ENCODE results near the gene DIAPH3.

The DIAPH3 gene

GRCh38 chr13:59638404-59638803, 525.3 kb downstream of the DIAPH3 start:
- in situ Hi-C loops (cut with HindIII; ENCODE audit: low pct_unique_long_range_greater_than_20kb, low sequenced_read_pairs): no loop called here
- TF ChIP-seq JUND (IDR thresholded peaks at IDR 0.05; ENCODE audit: low read depth): no peak
- DNase-seq (ENCODE audit: low read depth in 1 of 2, low spot score in 1 of 2): no peak

DNA sequence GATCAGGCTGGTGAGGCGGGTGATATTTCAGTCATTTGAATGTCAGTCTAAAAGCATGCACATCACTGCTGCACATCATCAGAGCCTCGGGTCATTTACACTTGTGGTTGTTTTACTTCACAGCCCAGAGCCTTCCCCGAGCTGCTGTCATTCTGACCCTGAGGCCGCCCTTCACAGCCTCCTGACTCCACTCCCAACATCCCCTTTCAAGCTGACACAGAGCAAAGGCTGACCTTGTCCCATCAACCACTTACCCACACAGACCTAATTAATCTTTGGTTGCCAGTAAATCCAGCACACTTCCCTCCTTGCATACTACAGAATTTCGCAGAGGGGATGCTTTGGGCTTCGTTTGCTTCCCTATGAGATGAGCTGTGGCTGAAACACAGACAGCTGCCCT, 528.1 kb downstream of the DIAPH3 start:
- no peak for TF ChIP-seq JUND (IDR thresholded peaks at IDR 0.05; ENCODE audit: low read depth)
- DNase-seq (ENCODE audit: low read depth in 1 of 2, low spot score in 1 of 2): no peak
- in situ Hi-C loops (cut with HindIII; ENCODE audit: low pct_unique_long_range_greater_than_20kb, low sequenced_read_pairs): no loop called here

GRCh38 chr13:59633290-59633689, 530.4 kb downstream of the DIAPH3 start:
- DNase-seq (ENCODE audit: low read depth in 1 of 2, low spot score in 1 of 2): no peak
- TF ChIP-seq JUND (IDR thresholded peaks at IDR 0.05; ENCODE audit: low read depth): no peak
- in situ Hi-C loops (cut with HindIII; ENCODE audit: low pct_unique_long_range_greater_than_20kb, low sequenced_read_pairs): no loop called here

DNA sequence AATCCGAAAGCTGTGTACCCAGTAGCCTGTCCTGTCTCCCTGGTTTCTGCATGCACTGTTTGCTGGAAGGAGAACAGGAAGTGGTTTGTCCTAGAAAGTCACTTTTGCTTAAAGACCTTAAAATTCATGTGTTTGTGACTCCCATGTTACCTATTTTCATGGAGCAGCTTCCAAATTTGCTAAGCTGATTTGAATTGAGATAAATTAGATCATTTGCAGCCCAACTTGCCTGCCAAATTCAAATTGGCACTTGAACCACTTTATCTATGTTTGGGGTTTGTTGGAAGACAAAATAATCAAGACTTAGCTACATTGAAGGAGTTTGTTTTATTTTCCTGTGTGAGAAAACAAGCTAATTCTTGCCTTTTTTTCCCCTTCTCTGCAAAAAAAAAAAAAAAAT, 532.5 kb downstream of the DIAPH3 start:
- no peak for TF ChIP-seq JUND (IDR thresholded peaks at IDR 0.05; ENCODE audit: low read depth)
- in situ Hi-C loops (cut with HindIII; ENCODE audit: low pct_unique_long_range_greater_than_20kb, low sequenced_read_pairs): no loop called here
- DNase-seq (ENCODE audit: low read depth in 1 of 2, low spot score in 1 of 2): no peak

- no peak for DNase-seq (ENCODE audit: low read depth in 1 of 2, low spot score in 1 of 2)
- TF ChIP-seq JUND (IDR thresholded peaks at IDR 0.05; ENCODE audit: low read depth): no peak
- in situ Hi-C loops (cut with HindIII; ENCODE audit: low pct_unique_long_range_greater_than_20kb, low sequenced_read_pairs): no loop called here
These were observed 538.6 kb downstream of the DIAPH3 start for GRCh38 chr13:59625111-59625510.

DNA sequence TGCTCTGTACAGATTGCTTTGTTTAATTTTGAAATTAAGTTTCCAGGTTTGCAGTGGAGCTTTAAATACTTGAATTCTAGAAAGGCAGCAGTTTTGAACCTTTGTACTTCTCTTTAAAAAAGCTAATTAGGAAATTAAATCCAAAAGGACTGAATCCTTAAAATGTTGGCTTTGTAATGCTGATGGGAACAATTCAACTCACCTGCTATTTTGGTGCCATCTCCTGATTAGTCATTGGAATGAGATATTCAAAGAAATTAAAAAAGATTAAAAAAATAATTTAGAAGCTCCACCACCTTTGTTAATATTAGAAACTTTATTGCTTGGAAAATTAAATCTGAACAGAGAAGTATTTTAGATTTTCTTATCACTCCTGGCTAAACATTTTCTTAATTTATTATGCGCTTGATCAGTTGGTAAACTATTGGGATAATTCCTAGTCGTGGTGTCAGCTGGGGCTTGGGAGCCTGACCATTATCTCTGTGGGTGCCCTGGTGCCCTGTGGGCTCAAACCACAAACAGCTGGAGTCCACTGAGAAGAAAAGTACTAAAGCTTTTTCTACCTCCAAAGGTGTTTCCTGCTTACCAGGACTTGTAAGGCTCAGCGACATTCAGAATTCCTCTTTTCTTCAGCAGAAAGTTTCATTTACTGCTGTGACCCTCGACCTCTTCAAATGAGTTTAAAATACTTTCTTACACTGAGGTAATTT, 540.4 kb downstream of the DIAPH3 start:
- TF ChIP-seq JUND (IDR thresholded peaks at IDR 0.05; ENCODE audit: low read depth): no peak
- in situ Hi-C loops (cut with HindIII; ENCODE audit: low pct_unique_long_range_greater_than_20kb, low sequenced_read_pairs): no loop called here

DNA sequence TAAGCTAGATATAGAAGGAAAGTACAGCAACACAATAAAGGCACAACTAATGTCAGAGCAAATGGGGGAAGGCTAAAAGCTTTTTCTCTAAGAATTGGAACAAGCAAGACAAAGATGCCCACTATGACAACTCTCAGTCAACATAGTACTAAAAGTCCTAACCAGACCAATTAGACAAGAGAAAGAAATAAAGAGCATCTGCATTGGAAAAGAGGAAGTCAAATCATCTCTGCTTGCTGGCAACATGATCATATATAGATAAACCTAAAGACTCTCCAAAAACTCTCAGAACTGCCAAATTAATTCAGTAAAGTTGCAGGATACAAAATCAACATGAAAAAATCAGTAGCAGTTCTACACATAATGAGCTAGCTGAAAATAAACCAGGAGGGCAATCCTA, 542.0 kb downstream of the DIAPH3 start:
- DNase-seq (ENCODE audit: low read depth in 1 of 2, low spot score in 1 of 2): no peak
- in situ Hi-C loops (cut with HindIII; ENCODE audit: low pct_unique_long_range_greater_than_20kb, low sequenced_read_pairs): no loop called here
- TF ChIP-seq JUND (IDR thresholded peaks at IDR 0.05; ENCODE audit: low read depth): no peak

More for the DNA sequence above, 540.4 kb downstream of the DIAPH3 start:
- DNase-seq (ENCODE audit: low read depth in 1 of 2, low spot score in 1 of 2): no peak

All from T47D (cell line).